ENCODE measurements around the gene CNTN1.
A peak's percentile ranks its signal among the peaks of the same experiment; 100 is the strongest.

Gene CNTN1

DNA sequence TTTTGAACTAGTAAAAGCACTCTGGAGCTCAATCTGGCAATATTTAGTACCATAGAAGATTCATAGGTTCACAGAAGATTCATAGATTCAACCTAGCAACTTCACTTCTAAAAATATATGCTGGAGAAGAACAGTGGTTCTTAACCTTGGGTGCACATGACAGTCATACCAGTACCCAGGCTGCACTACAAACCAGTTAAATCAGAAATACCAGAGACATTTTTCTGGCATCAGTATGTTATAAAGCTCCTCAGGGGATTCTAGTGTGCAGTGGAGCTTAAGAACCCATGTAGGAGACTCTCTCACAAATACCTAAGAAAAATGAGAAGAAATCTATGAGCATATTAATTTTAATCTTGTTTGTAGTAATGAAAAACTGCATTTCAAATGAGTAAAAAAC lies 46.6 kb downstream of the CNTN1 start:
- TF ChIP-seq, protein P1, sequence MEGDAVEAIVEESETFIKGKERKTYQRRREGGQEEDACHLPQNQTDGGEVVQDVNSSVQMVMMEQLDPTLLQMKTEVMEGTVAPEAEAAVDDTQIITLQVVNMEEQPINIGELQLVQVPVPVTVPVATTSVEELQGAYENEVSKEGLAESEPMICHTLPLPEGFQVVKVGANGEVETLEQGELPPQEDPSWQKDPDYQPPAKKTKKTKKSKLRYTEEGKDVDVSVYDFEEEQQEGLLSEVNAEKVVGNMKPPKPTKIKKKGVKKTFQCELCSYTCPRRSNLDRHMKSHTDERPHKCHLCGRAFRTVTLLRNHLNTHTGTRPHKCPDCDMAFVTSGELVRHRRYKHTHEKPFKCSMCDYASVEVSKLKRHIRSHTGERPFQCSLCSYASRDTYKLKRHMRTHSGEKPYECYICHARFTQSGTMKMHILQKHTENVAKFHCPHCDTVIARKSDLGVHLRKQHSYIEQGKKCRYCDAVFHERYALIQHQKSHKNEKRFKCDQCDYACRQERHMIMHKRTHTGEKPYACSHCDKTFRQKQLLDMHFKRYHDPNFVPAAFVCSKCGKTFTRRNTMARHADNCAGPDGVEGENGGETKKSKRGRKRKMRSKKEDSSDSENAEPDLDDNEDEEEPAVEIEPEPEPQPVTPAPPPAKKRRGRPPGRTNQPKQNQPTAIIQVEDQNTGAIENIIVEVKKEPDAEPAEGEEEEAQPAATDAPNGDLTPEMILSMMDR (conservative IDR thresholded peaks at IDR 0.05) = no peak
- no peak for TF ChIP-seq ZFX (IDR thresholded peaks at IDR 0.05)
- H3K27ac ChIP-seq = no peak overlapping the region

DNA sequence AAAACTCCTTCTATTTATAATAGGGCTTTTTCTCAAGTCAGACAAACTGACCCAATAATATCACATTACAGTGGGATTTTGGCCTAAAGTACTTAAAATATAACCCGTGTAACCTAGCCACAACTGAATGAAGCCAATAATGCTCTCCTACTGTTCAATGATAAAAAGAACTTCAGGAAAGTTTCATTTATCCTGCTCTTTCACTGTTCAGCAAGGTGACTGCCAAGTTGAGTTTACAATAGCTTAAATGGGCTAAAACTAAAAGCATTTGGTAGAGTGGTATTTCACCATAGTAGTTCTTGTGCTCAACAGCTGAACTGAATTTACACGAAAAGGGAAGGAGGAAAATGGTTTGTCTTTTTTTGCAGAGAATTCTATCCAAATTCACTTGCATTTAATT lies 49.8 kb downstream of the CNTN1 start:
- H3K27ac ChIP-seq = no peak overlapping the region
- TF ChIP-seq, protein P1 (conservative IDR thresholded peaks at IDR 0.05) = no peak
- no peak for TF ChIP-seq ZFX (IDR thresholded peaks at IDR 0.05)

GRCh38 chr12:40745386-40745785 lies 53.1 kb downstream of the CNTN1 start:
- TF ChIP-seq, protein P1 (conservative IDR thresholded peaks at IDR 0.05) = peak; percentile 32
- no peak for TF ChIP-seq ZFX (IDR thresholded peaks at IDR 0.05)
- H3K27ac ChIP-seq = no peak overlapping the region

- TF ChIP-seq, protein P1 (conservative IDR thresholded peaks at IDR 0.05) = no peak
- TF ChIP-seq ZFX (IDR thresholded peaks at IDR 0.05) = no peak
- no peak overlapping the region for H3K27ac ChIP-seq
Measured at GRCh38 chr12:40749863-40750262, 57.6 kb downstream of the CNTN1 start.

DNA sequence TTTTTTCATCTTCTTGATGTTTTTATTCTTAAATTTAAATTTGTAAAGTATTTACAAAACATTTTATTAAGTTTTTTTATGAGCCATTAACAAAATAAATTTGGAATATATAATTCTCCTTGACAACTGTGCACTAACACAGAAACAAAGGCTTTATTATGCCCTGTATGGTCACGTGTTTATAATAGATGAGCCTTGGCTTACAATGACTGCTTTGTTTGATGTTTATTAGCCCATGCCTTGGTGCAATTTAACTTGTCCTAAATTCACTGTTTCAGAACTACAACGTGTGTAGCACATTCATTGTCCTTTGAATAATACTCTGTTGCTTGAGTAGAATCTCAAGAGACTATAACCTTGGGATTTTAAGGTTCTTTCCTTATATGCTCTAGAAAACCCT lies 59.8 kb downstream of the CNTN1 start:
- TF ChIP-seq, protein P1 (conservative IDR thresholded peaks at IDR 0.05) = no peak
- no peak for TF ChIP-seq ZFX (IDR thresholded peaks at IDR 0.05)
- H3K27ac ChIP-seq = no peak overlapping the region

DNA sequence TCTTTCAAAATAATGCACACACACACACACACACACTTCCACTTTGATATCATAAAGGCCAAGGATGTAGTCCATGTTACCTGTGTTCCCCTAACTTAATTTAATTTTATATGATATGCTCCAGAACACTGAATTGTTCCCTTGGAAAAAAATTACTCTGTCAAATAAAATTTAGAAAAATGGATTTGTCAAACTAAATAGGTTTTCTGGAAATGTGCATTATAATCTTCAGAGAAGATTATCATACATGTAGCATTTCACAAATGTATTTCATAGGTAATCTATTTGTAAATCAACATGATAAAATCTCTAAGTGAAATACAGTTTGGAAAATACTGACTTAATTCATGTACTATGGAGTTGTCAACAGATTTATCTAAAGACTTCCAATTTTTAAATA lies 68.6 kb downstream of the CNTN1 start:
- TF ChIP-seq ZFX (IDR thresholded peaks at IDR 0.05) = no peak
- TF ChIP-seq, protein P1 (conservative IDR thresholded peaks at IDR 0.05) = no peak
- H3K27ac ChIP-seq = no peak overlapping the region

DNA sequence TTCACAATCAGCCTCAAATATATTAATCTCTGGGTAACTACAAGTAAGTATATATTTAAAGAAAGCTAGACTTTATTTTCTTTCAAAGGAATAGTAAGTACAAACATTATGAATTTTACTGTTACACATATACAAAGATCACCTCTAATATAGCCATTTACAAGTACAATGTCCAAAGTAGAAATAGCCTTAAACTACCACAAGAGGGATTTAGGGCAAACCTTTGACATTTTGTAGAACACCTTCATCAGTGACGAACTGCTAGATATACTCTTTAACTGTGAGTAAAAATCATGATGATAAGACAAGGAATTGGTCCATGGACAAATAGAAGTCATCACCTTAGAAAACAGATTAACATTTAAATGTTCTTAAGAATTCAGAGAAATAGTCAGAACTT lies 69.8 kb downstream of the CNTN1 start:
- TF ChIP-seq, protein P1 (conservative IDR thresholded peaks at IDR 0.05) = peak; percentile 30
- TF ChIP-seq ZFX (IDR thresholded peaks at IDR 0.05) = no peak
- H3K27ac ChIP-seq = no peak overlapping the region
